Caco-2 (cell line): Measurements from ENCODE around the gene IPO9. TPM values are rescaled to one million over a fixed set of nuclear protein-coding genes. Genes with fewer than 3 reads are reported as not detected.
"Not testable (repeated sequence)": the region's sequence is repeated elsewhere in the genome, so short reads cannot be mapped to it uniquely, and the experiment has no call there.

ENCODE experiments used
- BruUV-seq: library from RNA; stranded (reverse); fragments of 400-500 nt; replicated peaks from 2 replicates; lab custom pipeline; 2021; lab: Mats Ljungman, UMichigan
- CTCF ChIA-PET: fragments of 300-600 bp; sonication (Branson Sonifier 250); formaldehyde crosslinking; loops from one replicate; lab custom pipeline; 2022; ENCODE audit warnings: antibody characterized with exemption; lab: Charles Lee
- POLR2A ChIA-PET: fragments of 300-600 bp; sonication (Branson Sonifier 250); formaldehyde crosslinking; loops from one replicate; lab custom pipeline; 2022; ENCODE audit warnings: antibody characterized with exemption; lab: Charles Lee
- DNase-seq, 2 experiments: peaks; one replicate each; pipeline versions ENCODE4 v3.0.0 to v3.0.0-alpha.2; 2020 to 2022
- H3K27me3 ChIP-seq: replicated peaks from 2 replicates; pipeline ENCODE4 v1.6.0; 2011; ENCODE audit warnings: low read length; ENCODE audit not compliant: control insufficient read depth, insufficient read depth
- H3K36me3 ChIP-seq: 2 replicates; pipeline ENCODE4 v1.5.1; 2011; ENCODE audit warnings: low read length; ENCODE audit not compliant: control insufficient read depth, insufficient read depth
- H3K4me1 ChIP-seq: fragments of 250-450 bp; sonication (Bioruptor Pico); 2 replicates; pipeline ENCODE4 v1.5.1; 2020; ENCODE audit warnings: mild to moderate bottlenecking
- H3K4me3 ChIP-seq: 2 replicates; pipeline ENCODE4 v1.5.1; 2011; ENCODE audit warnings: low read depth, mild to moderate bottlenecking, control low read depth, low read length
- H3K9me3 ChIP-seq: fragments of 250-450 bp; sonication (Bioruptor Pico); 2 replicates; pipeline ENCODE4 v1.5.1; 2020; ENCODE audit warnings: mild to moderate bottlenecking, moderate library complexity
- H3K27ac Mint-ChIP-seq: one replicate; pipeline ENCODE4 v1.8.0; 2022; ENCODE audit warnings: mixed read lengths; ENCODE audit not compliant: unreplicated experiment
- H3K27me3 Mint-ChIP-seq: one replicate; pipeline ENCODE4 v1.8.0; 2022; ENCODE audit warnings: mixed read lengths; ENCODE audit not compliant: insufficient read depth, unreplicated experiment
- H3K36me3 Mint-ChIP-seq: one replicate; pipeline ENCODE4 v1.8.0; 2022; ENCODE audit warnings: mild to moderate bottlenecking, mixed read lengths; ENCODE audit not compliant: insufficient read depth, unreplicated experiment
- H3K4me1 Mint-ChIP-seq: one replicate; pipeline ENCODE4 v1.8.0; 2022; ENCODE audit warnings: low read depth, mixed read lengths; ENCODE audit not compliant: unreplicated experiment
- H3K4me3 Mint-ChIP-seq: one replicate; pipeline ENCODE4 v1.8.0; 2022; ENCODE audit warnings: mild to moderate bottlenecking, moderate library complexity, mixed read lengths; ENCODE audit not compliant: unreplicated experiment
- H3K9me3 Mint-ChIP-seq: one replicate; pipeline ENCODE4 v1.8.0; 2022; ENCODE audit warnings: mixed read lengths; ENCODE audit not compliant: unreplicated experiment
- intact Hi-C: fragments of 100-400 bp; cut with micrococcal nuclease; formaldehyde crosslinking; loops from one replicate; pipeline ENCODE4 v1.10.0; 2022; ENCODE audit not compliant: unreplicated experiment
- total RNA-seq: library from RNA; stranded (reverse); gene quantifications from 2 replicates; pipeline ENCODE4 v1.2.3, GENCODE V29; 2022
- TF ChIP-seq, protein P1 (sequence below), 2 experiments: fragments of 200-600 bp in 1 of 2; IDR thresholded peaks; 1 replicate in 1 of 2; 2 replicates in 1 of 2; pipeline versions ENCODE4 v1.5.1 to v1.8.0; 2011 to 2022; ENCODE audit warnings: antibody characterized with exemption in 1 of 2, control low read depth in 1 of 2, inconsistent platforms in 1 of 2, low read depth in 1 of 2, low read length in 1 of 2, mild to moderate bottlenecking in 1 of 2, moderate library complexity in 1 of 2; ENCODE audit not compliant: insufficient read depth in 1 of 2, severe bottlenecking in 1 of 2, unreplicated experiment in 1 of 2

IPO9 gene
- total RNA-seq, 1 experiment from 2014 or later, result 107 TPM

DNA sequence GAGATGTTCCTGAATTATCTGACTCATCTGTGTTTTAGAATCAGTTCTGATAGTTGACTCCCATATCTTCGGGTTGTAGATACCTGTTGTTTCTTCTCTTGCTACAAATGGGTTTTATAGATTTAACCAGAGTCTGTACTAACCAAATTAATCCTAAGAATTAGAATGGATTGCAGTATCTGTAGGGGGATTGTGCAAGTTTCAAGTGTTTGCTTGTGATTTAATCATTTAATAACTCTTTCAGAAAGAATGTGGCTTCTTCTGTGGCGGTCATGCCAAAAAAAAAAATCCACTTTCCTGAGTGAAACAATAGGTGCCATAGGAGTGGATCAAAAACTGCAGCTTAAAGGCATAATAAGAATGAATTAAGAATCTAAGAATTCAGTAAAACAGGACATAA, 9.4 kb downstream of the IPO9 start:
- no peaks in the 10 kb centered on the region; the same call in none of the 2 replicates for H3K4me1 ChIP-seq
- intact Hi-C loops, result no loop called here
- H3K36me3 Mint-ChIP-seq, result peaks cover 16% of the 10 kb centered on the region
- TF ChIP-seq, protein P1, sequence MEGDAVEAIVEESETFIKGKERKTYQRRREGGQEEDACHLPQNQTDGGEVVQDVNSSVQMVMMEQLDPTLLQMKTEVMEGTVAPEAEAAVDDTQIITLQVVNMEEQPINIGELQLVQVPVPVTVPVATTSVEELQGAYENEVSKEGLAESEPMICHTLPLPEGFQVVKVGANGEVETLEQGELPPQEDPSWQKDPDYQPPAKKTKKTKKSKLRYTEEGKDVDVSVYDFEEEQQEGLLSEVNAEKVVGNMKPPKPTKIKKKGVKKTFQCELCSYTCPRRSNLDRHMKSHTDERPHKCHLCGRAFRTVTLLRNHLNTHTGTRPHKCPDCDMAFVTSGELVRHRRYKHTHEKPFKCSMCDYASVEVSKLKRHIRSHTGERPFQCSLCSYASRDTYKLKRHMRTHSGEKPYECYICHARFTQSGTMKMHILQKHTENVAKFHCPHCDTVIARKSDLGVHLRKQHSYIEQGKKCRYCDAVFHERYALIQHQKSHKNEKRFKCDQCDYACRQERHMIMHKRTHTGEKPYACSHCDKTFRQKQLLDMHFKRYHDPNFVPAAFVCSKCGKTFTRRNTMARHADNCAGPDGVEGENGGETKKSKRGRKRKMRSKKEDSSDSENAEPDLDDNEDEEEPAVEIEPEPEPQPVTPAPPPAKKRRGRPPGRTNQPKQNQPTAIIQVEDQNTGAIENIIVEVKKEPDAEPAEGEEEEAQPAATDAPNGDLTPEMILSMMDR (IDR thresholded peaks at IDR 0.05; ENCODE audit: insufficient read depth in 1 of 2, low read depth in 1 of 2, low read length in 1 of 2, severe bottlenecking in 1 of 2, unreplicated experiment in 1 of 2), result no peak
- no peak overlapping the region for H3K27ac Mint-ChIP-seq
- no peak overlapping the region for H3K4me3 Mint-ChIP-seq
- POLR2A ChIA-PET, result no interaction called here
- no peak overlapping the region for H3K4me3 ChIP-seq
- H3K9me3 ChIP-seq, result no peaks in the 10 kb centered on the region
- DNase-seq, result no peak
- no peaks in the 10 kb centered on the region for H3K27me3 ChIP-seq
- CTCF ChIA-PET, result no interaction called here
- no peaks in the 10 kb centered on the region for H3K9me3 Mint-ChIP-seq
- H3K4me1 Mint-ChIP-seq, result peaks cover 6% of the 10 kb centered on the region
- BruUV-seq, result no TSS peak
- H3K27me3 Mint-ChIP-seq, result no peaks in the 10 kb centered on the region
- no peaks in the 10 kb centered on the region for H3K36me3 ChIP-seq

DNA sequence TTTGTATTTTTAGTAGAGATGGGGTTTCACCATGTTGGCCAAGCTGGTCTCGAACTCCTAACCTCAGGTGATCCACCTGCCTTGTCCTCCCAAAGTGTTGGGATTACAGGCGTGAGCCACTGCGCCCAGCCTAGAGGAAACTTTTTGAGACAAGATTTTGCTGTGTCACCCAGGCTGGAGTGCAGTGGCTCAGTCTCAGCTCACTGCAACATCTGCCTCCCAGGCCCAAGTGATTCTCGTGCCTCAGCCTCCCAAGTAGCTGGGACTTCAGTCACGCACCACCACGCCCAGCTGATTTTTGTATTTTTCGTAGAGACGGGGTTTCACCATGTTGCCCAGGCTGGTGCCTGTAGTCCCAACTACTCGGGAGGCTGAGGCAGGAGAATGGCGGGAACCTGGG, 10.1 kb downstream of the IPO9 start:
- CTCF ChIA-PET, H3K27me3 Mint-ChIP-seq, H3K9me3 Mint-ChIP-seq, H3K9me3 ChIP-seq, H3K27me3 ChIP-seq, DNase-seq, H3K36me3 ChIP-seq, BruUV-seq, H3K4me1 Mint-ChIP-seq, H3K4me3 ChIP-seq, H3K4me1 ChIP-seq, intact Hi-C loops, H3K4me3 Mint-ChIP-seq, POLR2A ChIA-PET, H3K27ac Mint-ChIP-seq: not testable (repeated sequence)
- H3K36me3 Mint-ChIP-seq, result peaks cover 16% of the 10 kb centered on the region

DNA sequence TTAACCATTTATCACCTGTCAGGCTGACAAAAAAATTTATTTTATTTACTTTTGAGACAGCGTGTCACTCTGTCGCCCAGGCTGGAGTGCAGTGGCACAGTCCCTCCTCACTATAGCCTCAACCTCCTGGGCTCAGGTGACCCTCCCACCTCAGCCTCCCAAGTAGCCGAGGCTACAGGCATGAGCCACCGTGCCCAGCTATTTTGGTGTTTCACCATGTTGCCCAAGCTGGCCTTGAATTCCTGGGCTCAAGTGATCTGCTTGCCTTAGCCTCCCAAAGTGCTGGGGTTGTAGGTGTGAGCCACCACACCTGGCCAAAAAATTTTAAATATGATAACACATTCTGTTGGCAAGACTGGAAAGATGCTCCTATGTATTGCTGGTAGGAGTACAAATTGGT, 11.1 kb downstream of the IPO9 start:
- Histone ChIP-seq H3K27me3 (no peaks in the 10 kb centered on the region), H3K4me3 (no peak overlapping the region), H3K4me1 (no peaks in the 10 kb centered on the region; the same call in none of the 2 replicates), H3K36me3 (no peaks in the 10 kb centered on the region), H3K9me3 (no peaks in the 10 kb centered on the region)
- DNase-seq, result no peak
- TF ChIP-seq, protein P1 (IDR thresholded peaks at IDR 0.05; ENCODE audit: insufficient read depth in 1 of 2, low read depth in 1 of 2, low read length in 1 of 2, severe bottlenecking in 1 of 2, unreplicated experiment in 1 of 2), result no peak
- H3K27ac Mint-ChIP-seq, result no peak overlapping the region
- intact Hi-C loops, result no loop called here
- peaks cover 16% of the 10 kb centered on the region for H3K36me3 Mint-ChIP-seq
- H3K27me3 Mint-ChIP-seq, result no peaks in the 10 kb centered on the region
- ChIA-PET CTCF (no interaction called here), POLR2A (no interaction called here)
- H3K9me3 Mint-ChIP-seq, result no peaks in the 10 kb centered on the region
- H3K4me1 Mint-ChIP-seq, result peaks cover 6% of the 10 kb centered on the region
- BruUV-seq, result no TSS peak
- no peak overlapping the region for H3K4me3 Mint-ChIP-seq

DNA sequence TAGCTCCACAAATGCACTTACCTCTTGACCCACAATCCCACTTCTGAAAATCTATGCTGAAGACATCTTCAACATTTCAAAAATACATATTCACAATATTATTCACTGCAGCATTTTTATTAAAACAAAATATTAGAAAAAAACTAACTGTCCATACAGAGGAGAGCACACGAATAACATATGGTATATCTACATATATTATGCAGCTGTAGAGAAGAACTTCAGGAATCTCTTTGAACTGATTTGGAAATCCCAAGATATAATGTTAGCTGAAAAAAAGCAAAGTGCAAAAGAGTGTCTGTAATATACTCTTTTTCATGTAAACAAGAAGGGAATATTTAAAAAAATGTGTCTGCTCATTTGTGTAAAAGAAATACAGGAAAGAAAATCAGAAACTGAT, 11.5 kb downstream of the IPO9 start:
- H3K27me3 ChIP-seq, result no peaks in the 10 kb centered on the region
- BruUV-seq, result no TSS peak
- no peaks in the 10 kb centered on the region for H3K36me3 ChIP-seq
- intact Hi-C loops, result no loop called here
- H3K4me3 Mint-ChIP-seq, result no peak overlapping the region
- ChIA-PET CTCF (no interaction called here), POLR2A (no interaction called here)
- H3K4me1 ChIP-seq, result no peaks in the 10 kb centered on the region; the same call in none of the 2 replicates
- H3K27ac Mint-ChIP-seq, result no peak overlapping the region
- no peak overlapping the region for H3K4me3 ChIP-seq
- H3K4me1 Mint-ChIP-seq, result peaks cover 6% of the 10 kb centered on the region
- H3K27me3 Mint-ChIP-seq, result no peaks in the 10 kb centered on the region
- TF ChIP-seq, protein P1 (IDR thresholded peaks at IDR 0.05; ENCODE audit: insufficient read depth in 1 of 2, low read depth in 1 of 2, low read length in 1 of 2, severe bottlenecking in 1 of 2, unreplicated experiment in 1 of 2), result no peak
- no peaks in the 10 kb centered on the region for H3K9me3 Mint-ChIP-seq
- H3K9me3 ChIP-seq, result no peaks in the 10 kb centered on the region
- peaks cover 16% of the 10 kb centered on the region for H3K36me3 Mint-ChIP-seq
- DNase-seq, result no peak
